ENCODE results near the gene CLCNKB. TPM values are rescaled to one million over a fixed set of nuclear protein-coding genes. Genes with fewer than 3 reads are reported as not detected.

CLCNKB gene
- total and polyA plus RNA-seq, 4 donors = 0.23 to 0.39 (median 0.38) TPM; not detected in 1

- Histone ChIP-seq H3K4me3 (ENCODE audit: low read length in 2 of 2) (no peak overlapping the region), H3K36me3 (ENCODE audit: control insufficient read depth in 1 of 2, insufficient read depth in 2 of 2, low read length in 1 of 2) (no peaks in the 10 kb centered on the region), H3K4me1 (ENCODE audit: control insufficient read depth in 1 of 2, insufficient read depth in 2 of 2, low read length in 2 of 2) (no peaks in the 10 kb centered on the region), H3K9me3 (ENCODE audit: control insufficient read depth, low read length) (no peaks in the 10 kb centered on the region), H3K27ac (ENCODE audit: low read depth in 1 of 2, low read length in 2 of 2) (no peak overlapping the region), H3K27me3 (ENCODE audit: control insufficient read depth in 1 of 2, insufficient read depth in 2 of 2, low read length in 1 of 2) (no peaks in the 10 kb centered on the region)
- ATAC-seq (ENCODE audit: low FRiP score) (no peak), DNase-seq (peak in 1 of 2 donors; percentile 39)
- 87 to 91% methylated on average over 11 of the region's 11 CpGs for WGBS, 2 donors
- intact Hi-C loops (cut with DNase I) = loop anchor here in 1 of 2 donors (5.0 kb wide), 1 partner anchor 51 kb away; no protein-coding TSS in a partner anchor
Measured at GRCh38 chr1:16006010-16006409, 37.6 kb upstream of the CLCNKB start.

GRCh38 chr1:16006552-16007485, 36.8 kb upstream of the CLCNKB start:
- intact Hi-C loops (cut with DNase I) = loop anchor here in 1 of 2 donors (5.0 kb wide), 1 partner anchor 50 kb away; no protein-coding TSS in a partner anchor
- no peaks in the 10 kb centered on the region for H3K4me1 ChIP-seq (ENCODE audit: control insufficient read depth in 1 of 2, insufficient read depth in 2 of 2, low read length in 2 of 2)
- no peaks in the 10 kb centered on the region for H3K36me3 ChIP-seq (ENCODE audit: control insufficient read depth in 1 of 2, insufficient read depth in 2 of 2, low read length in 1 of 2)
- H3K27ac ChIP-seq (ENCODE audit: low read depth in 1 of 2, low read length in 2 of 2) = no peak overlapping the region
- no peaks in the 10 kb centered on the region for H3K9me3 ChIP-seq (ENCODE audit: control insufficient read depth, low read length)
- H3K27me3 ChIP-seq (ENCODE audit: control insufficient read depth in 1 of 2, insufficient read depth in 2 of 2, low read length in 1 of 2) = no peaks in the 10 kb centered on the region
- ATAC-seq (ENCODE audit: low FRiP score) (no peak), DNase-seq (peak in 1 of 2 donors; percentile 31)
- no peak overlapping the region for H3K4me3 ChIP-seq (ENCODE audit: low read length in 2 of 2)
- 61 to 64% methylated on average over 9 of the region's 9 CpGs for WGBS, 2 donors

DNA sequence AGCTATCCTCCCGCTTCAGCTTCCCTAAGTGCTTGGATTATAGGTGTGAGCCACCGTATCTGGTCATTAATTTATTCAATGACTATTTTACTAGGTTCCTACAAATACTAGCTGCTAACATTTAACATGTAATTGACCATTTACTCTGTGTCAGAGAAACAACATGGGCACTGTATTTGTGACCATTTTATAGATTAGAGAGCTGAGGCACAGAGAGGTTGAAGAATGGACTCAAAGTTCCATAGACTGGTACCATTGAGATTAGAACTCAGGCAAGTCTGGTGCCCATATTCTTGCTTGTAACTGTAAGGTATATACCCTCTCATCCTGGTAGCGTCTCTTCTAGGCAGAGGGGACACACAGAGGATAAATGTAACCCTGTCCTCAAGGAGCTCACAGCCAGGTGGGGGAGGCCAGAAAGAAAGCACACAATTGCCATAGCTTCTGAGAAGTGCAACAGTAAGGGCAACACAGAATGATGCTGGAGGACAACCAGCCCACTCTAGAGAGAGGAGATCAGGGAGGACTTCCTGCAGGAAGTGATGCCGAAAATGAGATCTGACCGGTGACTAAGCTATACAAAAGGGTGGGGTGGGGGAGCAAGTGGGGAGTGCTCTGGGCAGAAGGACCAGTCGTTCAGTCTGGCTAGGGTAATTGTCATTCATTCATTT, 35.8 kb upstream of the CLCNKB start:
- DNase-seq = peak in 1 of 2 donors; percentile 4
- WGBS, 2 donors = 82 to 84% methylated on average over 6 of the region's 6 CpGs
- intact Hi-C loops (cut with DNase I) = loop anchor here in 1 of 2 donors (5.0 kb wide), 1 partner anchor 49 kb away; no protein-coding TSS in a partner anchor

DNA sequence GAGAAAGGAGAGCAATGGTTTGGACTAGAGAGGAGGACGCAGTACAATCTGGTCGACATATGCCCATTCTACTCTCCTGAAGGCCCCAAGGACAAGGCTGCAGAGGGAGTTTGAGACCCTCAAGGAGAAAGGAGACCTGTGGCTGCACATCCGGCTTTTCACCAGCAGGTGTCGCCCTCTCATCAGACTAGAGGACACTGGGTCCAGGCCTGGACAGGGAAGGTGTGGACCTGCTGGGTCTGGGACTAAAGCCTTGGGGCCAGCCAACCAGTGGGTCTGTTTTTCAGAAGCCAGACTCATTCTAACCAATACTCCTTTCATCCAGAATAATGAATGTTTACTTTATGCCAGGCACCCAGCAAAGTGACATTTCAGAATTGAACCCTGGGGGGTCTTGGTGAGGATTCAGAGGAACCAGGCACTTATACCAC, 34.5 kb upstream of the CLCNKB start:
- DNase-seq (peak; percentile 85 to 94), ATAC-seq (ENCODE audit: low FRiP score) (peak; percentile 64)
- intact Hi-C loops (cut with DNase I) = loop anchor here (1.0 to 5.0 kb wide), 3 partner anchors 23 to 48 kb away; no protein-coding TSS in a partner anchor
- Histone ChIP-seq H3K27ac (ENCODE audit: low read depth in 1 of 2, low read length in 2 of 2) (no peak overlapping the region), H3K4me3 (ENCODE audit: low read length in 2 of 2) (no peak overlapping the region), H3K9me3 (ENCODE audit: control insufficient read depth, low read length) (no peaks in the 10 kb centered on the region), H3K36me3 (ENCODE audit: control insufficient read depth in 1 of 2, insufficient read depth in 2 of 2, low read length in 1 of 2) (no peaks in the 10 kb centered on the region), H3K4me1 (ENCODE audit: control insufficient read depth in 1 of 2, insufficient read depth in 2 of 2, low read length in 2 of 2) (no peaks in the 10 kb centered on the region), H3K27me3 (ENCODE audit: control insufficient read depth in 1 of 2, insufficient read depth in 2 of 2, low read length in 1 of 2) (no peaks in the 10 kb centered on the region)
- 1% methylated on average over 4 of the region's 4 CpGs for WGBS, 2 donors

More for the DNA sequence above, 35.8 kb upstream of the CLCNKB start:
- no peaks in the 10 kb centered on the region for H3K27me3 ChIP-seq (ENCODE audit: control insufficient read depth in 1 of 2, insufficient read depth in 2 of 2, low read length in 1 of 2)
- no peaks in the 10 kb centered on the region for H3K36me3 ChIP-seq (ENCODE audit: control insufficient read depth in 1 of 2, insufficient read depth in 2 of 2, low read length in 1 of 2)
- H3K27ac ChIP-seq (ENCODE audit: low read depth in 1 of 2, low read length in 2 of 2) = no peak overlapping the region
- H3K9me3 ChIP-seq (ENCODE audit: control insufficient read depth, low read length) = no peaks in the 10 kb centered on the region
- no peak overlapping the region for H3K4me3 ChIP-seq (ENCODE audit: low read length in 2 of 2)
- no peaks in the 10 kb centered on the region for H3K4me1 ChIP-seq (ENCODE audit: control insufficient read depth in 1 of 2, insufficient read depth in 2 of 2, low read length in 2 of 2)
- ATAC-seq (ENCODE audit: low FRiP score) = no peak

DNA sequence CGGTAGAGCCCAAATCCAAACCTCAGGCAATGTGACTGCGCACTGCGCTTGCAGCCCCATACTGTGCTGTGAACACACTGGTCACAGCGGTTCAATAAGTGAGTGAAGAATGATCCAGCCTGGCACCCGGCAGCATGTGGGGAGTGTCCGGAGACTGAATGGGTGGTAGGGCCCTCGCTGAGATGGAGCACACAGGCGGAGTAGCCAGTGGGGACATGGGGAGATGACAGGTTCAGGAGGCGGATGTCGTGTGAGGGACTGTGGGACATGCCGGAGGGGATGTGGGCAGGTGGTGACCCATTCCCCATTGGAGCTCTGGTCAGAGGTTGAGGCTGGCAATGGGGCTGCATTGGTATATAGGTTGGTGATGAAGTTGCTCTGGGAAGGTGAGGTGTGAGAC, 33.9 kb upstream of the CLCNKB start:
- no peaks in the 10 kb centered on the region for H3K4me1 ChIP-seq (ENCODE audit: control insufficient read depth in 1 of 2, insufficient read depth in 2 of 2, low read length in 2 of 2)
- WGBS, 2 donors = 89 to 92% methylated on average over 11 of the region's 11 CpGs
- intact Hi-C loops (cut with DNase I) = loop anchor here (1.0 to 5.0 kb wide), 4 partner anchors 23 to 48 kb away; no protein-coding TSS in a partner anchor
- no peak overlapping the region for H3K27ac ChIP-seq (ENCODE audit: low read depth in 1 of 2, low read length in 2 of 2)
- no peaks in the 10 kb centered on the region for H3K36me3 ChIP-seq (ENCODE audit: control insufficient read depth in 1 of 2, insufficient read depth in 2 of 2, low read length in 1 of 2)
- H3K9me3 ChIP-seq (ENCODE audit: control insufficient read depth, low read length) = no peaks in the 10 kb centered on the region
- DNase-seq (no peak), ATAC-seq (ENCODE audit: low FRiP score) (no peak)
- no peaks in the 10 kb centered on the region for H3K27me3 ChIP-seq (ENCODE audit: control insufficient read depth in 1 of 2, insufficient read depth in 2 of 2, low read length in 1 of 2)
- H3K4me3 ChIP-seq (ENCODE audit: low read length in 2 of 2) = no peak overlapping the region

DNA sequence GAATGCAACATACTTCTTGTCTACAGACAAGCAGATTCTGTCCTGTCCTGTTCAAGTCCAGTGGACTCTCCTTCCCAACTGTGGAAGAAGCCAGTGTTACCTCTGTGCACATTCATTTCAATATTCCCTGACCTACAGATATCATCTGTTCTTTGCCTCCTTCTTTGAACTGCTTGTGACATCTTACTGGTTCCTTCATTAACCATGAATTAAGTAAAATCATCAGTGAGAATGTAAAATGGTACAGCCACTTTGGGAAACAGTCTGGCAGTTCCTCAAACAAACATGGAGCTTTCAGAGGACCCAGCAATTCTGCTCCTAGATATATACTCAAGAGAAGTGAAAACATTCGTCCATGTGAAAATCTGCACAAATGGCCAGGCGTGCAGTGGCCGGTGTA, 32.7 kb upstream of the CLCNKB start:
- Histone ChIP-seq H3K4me3 (ENCODE audit: low read length in 2 of 2) (no peak overlapping the region), H3K27me3 (ENCODE audit: control insufficient read depth in 1 of 2, insufficient read depth in 2 of 2, low read length in 1 of 2) (no peaks in the 10 kb centered on the region), H3K27ac (ENCODE audit: low read depth in 1 of 2, low read length in 2 of 2) (no peak overlapping the region), H3K4me1 (ENCODE audit: control insufficient read depth in 1 of 2, insufficient read depth in 2 of 2, low read length in 2 of 2) (no peaks in the 10 kb centered on the region), H3K9me3 (ENCODE audit: control insufficient read depth, low read length) (no peaks in the 10 kb centered on the region), H3K36me3 (ENCODE audit: control insufficient read depth in 1 of 2, insufficient read depth in 2 of 2, low read length in 1 of 2) (no peaks in the 10 kb centered on the region)
- DNase-seq (no peak), ATAC-seq (ENCODE audit: low FRiP score) (no peak)
- intact Hi-C loops (cut with DNase I) = loop anchor here in 1 of 2 donors (5.0 kb wide), 1 partner anchor 36 kb away; no protein-coding TSS in a partner anchor
- 87 to 93% methylated on average over 3 of the region's 3 CpGs for WGBS, 2 donors

GRCh38 chr1:16011936-16012589, 31.5 kb upstream of the CLCNKB start:
- no peaks in the 10 kb centered on the region for H3K27me3 ChIP-seq (ENCODE audit: control insufficient read depth in 1 of 2, insufficient read depth in 2 of 2, low read length in 1 of 2)
- H3K27ac ChIP-seq (ENCODE audit: low read depth in 1 of 2, low read length in 2 of 2) = peak overlapping the region in 1 of 2 donors; percentile 56
- no peak overlapping the region for H3K4me3 ChIP-seq (ENCODE audit: low read length in 2 of 2)
- WGBS, 2 donors = 93 to 94% methylated on average over 11 of the region's 11 CpGs
- no peaks in the 10 kb centered on the region for H3K9me3 ChIP-seq (ENCODE audit: control insufficient read depth, low read length)
- no peak for DNase-seq
- no peaks in the 10 kb centered on the region for H3K36me3 ChIP-seq (ENCODE audit: control insufficient read depth in 1 of 2, insufficient read depth in 2 of 2, low read length in 1 of 2)
- no peaks in the 10 kb centered on the region for H3K4me1 ChIP-seq (ENCODE audit: control insufficient read depth in 1 of 2, insufficient read depth in 2 of 2, low read length in 2 of 2)
- ATAC-seq (ENCODE audit: low FRiP score) = no peak
- intact Hi-C loops (cut with DNase I) = loop anchor here in 1 of 2 donors (5.0 kb wide), 1 partner anchor 35 kb away; no protein-coding TSS in a partner anchor

GRCh38 chr1:16012590-16013219, 30.9 kb upstream of the CLCNKB start:
- Histone ChIP-seq H3K27ac (ENCODE audit: low read depth in 1 of 2, low read length in 2 of 2) (peak overlapping the region; percentile 56 to 67), H3K4me3 (ENCODE audit: low read length in 2 of 2) (no peak overlapping the region), H3K36me3 (ENCODE audit: control insufficient read depth in 1 of 2, insufficient read depth in 2 of 2, low read length in 1 of 2) (no peaks in the 10 kb centered on the region), H3K4me1 (ENCODE audit: control insufficient read depth in 1 of 2, insufficient read depth in 2 of 2, low read length in 2 of 2) (no peaks in the 10 kb centered on the region), H3K27me3 (ENCODE audit: control insufficient read depth in 1 of 2, insufficient read depth in 2 of 2, low read length in 1 of 2) (no peaks in the 10 kb centered on the region), H3K9me3 (ENCODE audit: control insufficient read depth, low read length) (no peaks in the 10 kb centered on the region)
- ATAC-seq (ENCODE audit: low FRiP score) (peak; percentile 68), DNase-seq (peak; percentile 85 to 93)
- intact Hi-C loops (cut with DNase I) = loop anchor here in 1 of 2 donors (5.0 kb wide), 1 partner anchor 35 kb away; no protein-coding TSS in a partner anchor
- 3 to 6% methylated on average over 21 to 36 of the region's 36 CpGs for WGBS, 2 donors

All from aorta (tissue), 5 donors.